ENCODE measurements around the gene AAGAB. TPM values are rescaled to one million over a fixed set of nuclear protein-coding genes. Genes with fewer than 3 reads are reported as not detected.

AAGAB gene
- total RNA-seq, 1 experiment from 2014 or later, result 102 TPM

- DNase-seq (ENCODE audit: low read depth, low spot score), result no peak
- H3K4me1 ChIP-seq (ENCODE audit: control insufficient read depth, insufficient read depth, low read length), result peaks cover 94% of the 10 kb centered on the region
- POLR2A ChIA-PET, result interaction anchor here (0.6 kb wide), 1 partner anchor 37 kb away, joined by 3 read pairs; no protein-coding TSS in a partner anchor
These were observed 96.8 kb downstream of the AAGAB start for GRCh38 chr15:67157521-67158252.

GRCh38 chr15:67156834-67157233, 97.6 kb downstream of the AAGAB start:
- TF ChIP-seq SIN3A (IDR thresholded peaks at IDR 0.05; ENCODE audit: borderline replicate concordance, insufficient read depth, low read depth, low read length), result no peak
- TF ChIP-seq, protein P1, sequence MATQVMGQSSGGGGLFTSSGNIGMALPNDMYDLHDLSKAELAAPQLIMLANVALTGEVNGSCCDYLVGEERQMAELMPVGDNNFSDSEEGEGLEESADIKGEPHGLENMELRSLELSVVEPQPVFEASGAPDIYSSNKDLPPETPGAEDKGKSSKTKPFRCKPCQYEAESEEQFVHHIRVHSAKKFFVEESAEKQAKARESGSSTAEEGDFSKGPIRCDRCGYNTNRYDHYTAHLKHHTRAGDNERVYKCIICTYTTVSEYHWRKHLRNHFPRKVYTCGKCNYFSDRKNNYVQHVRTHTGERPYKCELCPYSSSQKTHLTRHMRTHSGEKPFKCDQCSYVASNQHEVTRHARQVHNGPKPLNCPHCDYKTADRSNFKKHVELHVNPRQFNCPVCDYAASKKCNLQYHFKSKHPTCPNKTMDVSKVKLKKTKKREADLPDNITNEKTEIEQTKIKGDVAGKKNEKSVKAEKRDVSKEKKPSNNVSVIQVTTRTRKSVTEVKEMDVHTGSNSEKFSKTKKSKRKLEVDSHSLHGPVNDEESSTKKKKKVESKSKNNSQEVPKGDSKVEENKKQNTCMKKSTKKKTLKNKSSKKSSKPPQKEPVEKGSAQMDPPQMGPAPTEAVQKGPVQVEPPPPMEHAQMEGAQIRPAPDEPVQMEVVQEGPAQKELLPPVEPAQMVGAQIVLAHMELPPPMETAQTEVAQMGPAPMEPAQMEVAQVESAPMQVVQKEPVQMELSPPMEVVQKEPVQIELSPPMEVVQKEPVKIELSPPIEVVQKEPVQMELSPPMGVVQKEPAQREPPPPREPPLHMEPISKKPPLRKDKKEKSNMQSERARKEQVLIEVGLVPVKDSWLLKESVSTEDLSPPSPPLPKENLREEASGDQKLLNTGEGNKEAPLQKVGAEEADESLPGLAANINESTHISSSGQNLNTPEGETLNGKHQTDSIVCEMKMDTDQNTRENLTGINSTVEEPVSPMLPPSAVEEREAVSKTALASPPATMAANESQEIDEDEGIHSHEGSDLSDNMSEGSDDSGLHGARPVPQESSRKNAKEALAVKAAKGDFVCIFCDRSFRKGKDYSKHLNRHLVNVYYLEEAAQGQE (IDR thresholded peaks at IDR 0.05; ENCODE audit: insufficient read depth in 1 of 2, low read depth in 2 of 2, low read length in 1 of 2), result no peak
- no peak for TF ChIP-seq POLR2AphosphoS5 (IDR thresholded peaks at IDR 0.05; ENCODE audit: low read depth, low read length)
- intact Hi-C loops (cut with micrococcal nuclease; ENCODE audit: unreplicated experiment) (no loop called here), in situ Hi-C loops (cut with HindIII; ENCODE audit: low pct_unique_long_range_greater_than_20kb, low sequenced_read_pairs) (no loop called here)
- no peak overlapping the region for H3K4me3 ChIP-seq (ENCODE audit: low read depth in 2 of 2, low read length in 2 of 2)
- peaks cover 94% of the 10 kb centered on the region for H3K4me1 ChIP-seq (ENCODE audit: control insufficient read depth, insufficient read depth, low read length)
- H3K27ac ChIP-seq (ENCODE audit: low read length), result peak overlapping the region; percentile 94
- ChIA-PET CTCF (no interaction called here), POLR2A (no interaction called here)
- ATAC-seq (no peak), DNase-seq (ENCODE audit: low read depth, low spot score) (no peak)
- H3K27me3 ChIP-seq (ENCODE audit: control insufficient read depth, insufficient read depth, low read length), result no peaks in the 10 kb centered on the region
- H3K9me3 ChIP-seq (ENCODE audit: control insufficient read depth, insufficient read depth, low read depth, low read length), result no peaks in the 10 kb centered on the region
- BruUV-seq (replicated peaks), result no TSS peak
- peaks cover 25% of the 10 kb centered on the region; the same call in 1 of the 2 replicates for H3K36me3 ChIP-seq (ENCODE audit: control insufficient read depth, insufficient read depth, low read length)

More at GRCh38 chr15:67157521-67158252, 96.8 kb downstream of the AAGAB start:
- Histone ChIP-seq H3K36me3 (ENCODE audit: control insufficient read depth, insufficient read depth, low read length) (peaks cover 22% of the 10 kb centered on the region; the same call in 1 of the 2 replicates), H3K4me3 (ENCODE audit: low read depth in 2 of 2, low read length in 2 of 2) (no peak overlapping the region), H3K9me3 (ENCODE audit: control insufficient read depth, insufficient read depth, low read depth, low read length) (no peaks in the 10 kb centered on the region), H3K27me3 (ENCODE audit: control insufficient read depth, insufficient read depth, low read length) (no peaks in the 10 kb centered on the region), H3K27ac (ENCODE audit: low read length) (peak overlapping the region; percentile 94)
- intact Hi-C loops (cut with micrococcal nuclease; ENCODE audit: unreplicated experiment) (no loop called here), in situ Hi-C loops (cut with HindIII; ENCODE audit: low pct_unique_long_range_greater_than_20kb, low sequenced_read_pairs) (no loop called here)
- CTCF ChIA-PET, result no interaction called here
- BruUV-seq (replicated peaks), result no TSS peak
- ATAC-seq, result peak; percentile 3; the same call in 1 of the 2 replicates
- TF ChIP-seq POLR2AphosphoS5 (IDR thresholded peaks at IDR 0.05; ENCODE audit: low read depth, low read length) (no peak), CTCF (IDR thresholded peaks at IDR 0.05) (no peak), SIN3A (IDR thresholded peaks at IDR 0.05; ENCODE audit: borderline replicate concordance, insufficient read depth, low read depth, low read length) (no peak), TCF7L2 (IDR thresholded peaks at IDR 0.05; ENCODE audit: low read depth, low read length) (no peak)
- TF ChIP-seq, protein P1 (IDR thresholded peaks at IDR 0.05; ENCODE audit: insufficient read depth in 1 of 2, low read depth in 2 of 2, low read length in 1 of 2), result no peak

All from Panc1 (cell line).